B cell (primary cell): ENCODE measurements around the gene RANBP3L.

Experiments used
- EZH2 ChIP-seq: IDR thresholded peaks from 2 replicates; pipeline ENCODE4 v1.6.1; 2012; ENCODE audit warnings: borderline replicate concordance, low read depth, mild to moderate bottlenecking, moderate library complexity, low read length; ENCODE audit not compliant: insufficient read depth, poor library complexity, severe bottlenecking
- TF ChIP-seq, protein P1 (sequence below): fragments of 200-600 bp; IDR thresholded peaks from one replicate; pipeline ENCODE4 v1.8.0; 2022; ENCODE audit warnings: antibody characterized with exemption, mild to moderate bottlenecking

DNA sequence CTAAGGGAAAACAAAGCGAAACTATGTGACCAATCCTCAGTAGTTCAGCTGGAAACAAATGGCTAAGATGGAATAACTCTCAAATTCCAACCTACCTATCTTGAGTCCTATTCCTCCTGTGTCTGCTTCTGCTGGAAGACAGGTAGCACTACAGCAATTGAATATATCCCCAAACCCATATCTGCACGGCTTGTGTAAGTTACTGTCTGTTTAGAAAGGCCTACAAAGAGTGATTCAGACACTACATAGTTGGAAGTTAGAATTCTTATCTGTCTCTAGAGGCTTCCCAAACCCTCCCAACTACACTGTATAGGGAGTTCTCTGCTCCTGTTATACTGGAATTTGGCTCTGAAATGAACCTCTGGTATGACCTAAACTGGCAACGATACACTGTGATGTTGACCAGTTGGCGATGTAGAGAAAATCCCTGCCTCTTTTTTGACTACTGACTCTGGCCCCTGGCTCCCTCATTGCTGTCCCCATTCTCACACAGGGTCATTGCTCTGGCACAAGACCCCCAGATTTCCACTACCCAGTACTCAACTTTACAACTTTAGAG is 37.4 kb downstream of the RANBP3L start:
- TF ChIP-seq, protein P1, sequence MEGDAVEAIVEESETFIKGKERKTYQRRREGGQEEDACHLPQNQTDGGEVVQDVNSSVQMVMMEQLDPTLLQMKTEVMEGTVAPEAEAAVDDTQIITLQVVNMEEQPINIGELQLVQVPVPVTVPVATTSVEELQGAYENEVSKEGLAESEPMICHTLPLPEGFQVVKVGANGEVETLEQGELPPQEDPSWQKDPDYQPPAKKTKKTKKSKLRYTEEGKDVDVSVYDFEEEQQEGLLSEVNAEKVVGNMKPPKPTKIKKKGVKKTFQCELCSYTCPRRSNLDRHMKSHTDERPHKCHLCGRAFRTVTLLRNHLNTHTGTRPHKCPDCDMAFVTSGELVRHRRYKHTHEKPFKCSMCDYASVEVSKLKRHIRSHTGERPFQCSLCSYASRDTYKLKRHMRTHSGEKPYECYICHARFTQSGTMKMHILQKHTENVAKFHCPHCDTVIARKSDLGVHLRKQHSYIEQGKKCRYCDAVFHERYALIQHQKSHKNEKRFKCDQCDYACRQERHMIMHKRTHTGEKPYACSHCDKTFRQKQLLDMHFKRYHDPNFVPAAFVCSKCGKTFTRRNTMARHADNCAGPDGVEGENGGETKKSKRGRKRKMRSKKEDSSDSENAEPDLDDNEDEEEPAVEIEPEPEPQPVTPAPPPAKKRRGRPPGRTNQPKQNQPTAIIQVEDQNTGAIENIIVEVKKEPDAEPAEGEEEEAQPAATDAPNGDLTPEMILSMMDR = no peak
- no peak for TF ChIP-seq EZH2
